SU-DHL-6 (cell line): ENCODE data around the gene PDGFD.

ENCODE experiments used
- EZH2phosphoT487 ChIP-seq: fragments of 200-600 bp; sonication (generic), shearing (Covaris generic); conservative IDR thresholded peaks from 2 replicates; pipeline ENCODE4 v1.6.1; 2018; ENCODE audit warnings: mild to moderate bottlenecking, antibody characterized with exemption, low read length, moderate library complexity, mixed read lengths
- TF ChIP-seq, protein P1 (sequence below): fragments of 200-600 bp; sonication (generic); IDR thresholded peaks from one replicate; pipeline ENCODE4 v1.5.1; 2017; ENCODE audit warnings: antibody characterized with exemption, mild to moderate bottlenecking, low read length, moderate library complexity; ENCODE audit not compliant: insufficient read depth, poor library complexity, severe bottlenecking

- TF ChIP-seq, protein P1, sequence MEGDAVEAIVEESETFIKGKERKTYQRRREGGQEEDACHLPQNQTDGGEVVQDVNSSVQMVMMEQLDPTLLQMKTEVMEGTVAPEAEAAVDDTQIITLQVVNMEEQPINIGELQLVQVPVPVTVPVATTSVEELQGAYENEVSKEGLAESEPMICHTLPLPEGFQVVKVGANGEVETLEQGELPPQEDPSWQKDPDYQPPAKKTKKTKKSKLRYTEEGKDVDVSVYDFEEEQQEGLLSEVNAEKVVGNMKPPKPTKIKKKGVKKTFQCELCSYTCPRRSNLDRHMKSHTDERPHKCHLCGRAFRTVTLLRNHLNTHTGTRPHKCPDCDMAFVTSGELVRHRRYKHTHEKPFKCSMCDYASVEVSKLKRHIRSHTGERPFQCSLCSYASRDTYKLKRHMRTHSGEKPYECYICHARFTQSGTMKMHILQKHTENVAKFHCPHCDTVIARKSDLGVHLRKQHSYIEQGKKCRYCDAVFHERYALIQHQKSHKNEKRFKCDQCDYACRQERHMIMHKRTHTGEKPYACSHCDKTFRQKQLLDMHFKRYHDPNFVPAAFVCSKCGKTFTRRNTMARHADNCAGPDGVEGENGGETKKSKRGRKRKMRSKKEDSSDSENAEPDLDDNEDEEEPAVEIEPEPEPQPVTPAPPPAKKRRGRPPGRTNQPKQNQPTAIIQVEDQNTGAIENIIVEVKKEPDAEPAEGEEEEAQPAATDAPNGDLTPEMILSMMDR = no peak
- no peak for TF ChIP-seq EZH2phosphoT487
These were observed 266.6 kb downstream of the PDGFD start for GRCh38 chr11:103897160-103897936.
